Measurements from ENCODE around the gene AGTPBP1.

AGTPBP1 gene

GRCh38 chr9:85516455-85516854 lies 225.3 kb downstream of the AGTPBP1 start:
- H3K4me3 ChIP-seq (ENCODE audit: low read depth, low read length), result no peak overlapping the region
- TF ChIP-seq, protein P1, sequence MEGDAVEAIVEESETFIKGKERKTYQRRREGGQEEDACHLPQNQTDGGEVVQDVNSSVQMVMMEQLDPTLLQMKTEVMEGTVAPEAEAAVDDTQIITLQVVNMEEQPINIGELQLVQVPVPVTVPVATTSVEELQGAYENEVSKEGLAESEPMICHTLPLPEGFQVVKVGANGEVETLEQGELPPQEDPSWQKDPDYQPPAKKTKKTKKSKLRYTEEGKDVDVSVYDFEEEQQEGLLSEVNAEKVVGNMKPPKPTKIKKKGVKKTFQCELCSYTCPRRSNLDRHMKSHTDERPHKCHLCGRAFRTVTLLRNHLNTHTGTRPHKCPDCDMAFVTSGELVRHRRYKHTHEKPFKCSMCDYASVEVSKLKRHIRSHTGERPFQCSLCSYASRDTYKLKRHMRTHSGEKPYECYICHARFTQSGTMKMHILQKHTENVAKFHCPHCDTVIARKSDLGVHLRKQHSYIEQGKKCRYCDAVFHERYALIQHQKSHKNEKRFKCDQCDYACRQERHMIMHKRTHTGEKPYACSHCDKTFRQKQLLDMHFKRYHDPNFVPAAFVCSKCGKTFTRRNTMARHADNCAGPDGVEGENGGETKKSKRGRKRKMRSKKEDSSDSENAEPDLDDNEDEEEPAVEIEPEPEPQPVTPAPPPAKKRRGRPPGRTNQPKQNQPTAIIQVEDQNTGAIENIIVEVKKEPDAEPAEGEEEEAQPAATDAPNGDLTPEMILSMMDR (IDR thresholded peaks at IDR 0.05; ENCODE audit: borderline replicate concordance, insufficient read depth, low read depth, low read length), result no peak

DNA sequence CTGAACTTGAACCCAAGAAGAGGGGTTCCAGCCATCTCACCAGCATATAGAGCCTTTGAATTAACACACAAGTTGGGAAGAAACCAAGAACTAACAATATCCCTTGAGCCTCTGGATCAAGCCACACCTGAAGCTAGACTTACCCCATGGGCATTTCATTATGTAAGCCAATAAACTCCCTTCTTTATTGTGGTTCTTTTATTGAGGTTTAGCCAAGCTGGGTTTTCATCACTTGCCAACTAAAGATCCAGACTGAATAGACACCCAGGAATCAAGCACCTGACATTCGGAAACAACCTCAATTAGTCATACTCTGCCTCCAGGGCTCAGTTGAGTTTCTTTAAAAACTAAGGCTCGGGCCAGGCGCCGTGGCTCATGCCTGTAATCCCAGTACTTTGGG lies 226.7 kb downstream of the AGTPBP1 start:
- H3K4me3 ChIP-seq (ENCODE audit: low read depth, low read length), result no peak overlapping the region
- TF ChIP-seq, protein P1 (IDR thresholded peaks at IDR 0.05; ENCODE audit: borderline replicate concordance, insufficient read depth, low read depth, low read length), result no peak

GRCh38 chr9:85514256-85514655 lies 227.5 kb downstream of the AGTPBP1 start:
- TF ChIP-seq, protein P1 (IDR thresholded peaks at IDR 0.05; ENCODE audit: borderline replicate concordance, insufficient read depth, low read depth, low read length), result no peak
- no peak overlapping the region for H3K4me3 ChIP-seq (ENCODE audit: low read depth, low read length)

- TF ChIP-seq, protein P1 (IDR thresholded peaks at IDR 0.05; ENCODE audit: borderline replicate concordance, insufficient read depth, low read depth, low read length), result no peak
These were observed 230.0 kb downstream of the AGTPBP1 start for GRCh38 chr9:85511746-85512145.

GRCh38 chr9:85510830-85511504 lies 230.8 kb downstream of the AGTPBP1 start:
- H3K4me3 ChIP-seq (ENCODE audit: low read depth, low read length), result no peak overlapping the region
- TF ChIP-seq, protein P1 (IDR thresholded peaks at IDR 0.05; ENCODE audit: borderline replicate concordance, insufficient read depth, low read depth, low read length), result no peak

More at GRCh38 chr9:85511746-85512145, 230.0 kb downstream of the AGTPBP1 start:
- H3K4me3 ChIP-seq (ENCODE audit: low read depth, low read length), result no peak overlapping the region

DNA sequence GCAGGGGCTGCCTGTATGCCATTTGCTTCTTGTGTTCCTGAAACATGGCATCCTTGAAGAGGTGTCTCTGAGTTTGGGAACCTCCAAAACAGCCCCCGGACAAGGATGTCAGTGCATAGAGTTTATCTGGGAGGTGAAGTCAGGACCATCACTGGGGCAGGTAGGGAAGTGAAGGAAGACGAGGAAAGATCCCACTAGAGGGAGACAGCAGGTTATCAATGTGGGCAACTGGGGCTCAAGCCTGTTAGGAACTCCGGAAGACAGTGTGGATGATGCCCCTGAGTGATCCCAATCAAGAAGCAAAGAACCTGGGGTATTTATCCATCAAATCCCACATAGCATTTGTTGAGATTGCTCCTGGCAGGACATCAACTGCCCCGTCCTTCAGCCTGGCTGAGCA lies 233.1 kb downstream of the AGTPBP1 start:
- TF ChIP-seq, protein P1 (IDR thresholded peaks at IDR 0.05; ENCODE audit: borderline replicate concordance, insufficient read depth, low read depth, low read length), result no peak
- no peak overlapping the region for H3K4me3 ChIP-seq (ENCODE audit: low read depth, low read length)

- no peak overlapping the region for H3K4me3 ChIP-seq (ENCODE audit: low read depth, low read length)
- TF ChIP-seq, protein P1 (IDR thresholded peaks at IDR 0.05; ENCODE audit: borderline replicate concordance, insufficient read depth, low read depth, low read length), result no peak
These were observed 236.1 kb downstream of the AGTPBP1 start for GRCh38 chr9:85505612-85506011.
